Measurements from ENCODE around the gene CBARP.

The CBARP gene

GRCh38 chr19:1274852-1275259, 37.1 kb upstream of the CBARP start:
- DNase-seq, result no peak

GRCh38 chr19:1274081-1274851, 36.5 kb upstream of the CBARP start:
- no peak for DNase-seq

- DNase-seq, result no peak
Observed at GRCh38 chr19:1273263-1274041, 35.6 kb upstream of the CBARP start.

- DNase-seq, result no peak
Observed at GRCh38 chr19:1272423-1273262, 34.8 kb upstream of the CBARP start.

GRCh38 chr19:1271528-1272422, 34.0 kb upstream of the CBARP start:
- DNase-seq, result no peak

GRCh38 chr19:1270854-1271527, 33.2 kb upstream of the CBARP start:
- DNase-seq, result no peak

- no peak for DNase-seq
Observed at GRCh38 chr19:1270213-1270853, 32.5 kb upstream of the CBARP start.

- peak; percentile 94 for DNase-seq
Observed at GRCh38 chr19:1269478-1270212, 31.8 kb upstream of the CBARP start.

GRCh38 chr19:1269065-1269477, 31.3 kb upstream of the CBARP start, which contains the start of gene CIRBP:
Gene CIRBP (plus strand): TSS chr19:1269332. CDS start chr19:1270934, 1,602 bp downstream.
- peak; percentile 100 for DNase-seq

- DNase-seq, result no peak
Observed at GRCh38 chr19:1268226-1269064, 30.6 kb upstream of the CBARP start.

- DNase-seq, result no peak
Observed at GRCh38 chr19:1267477-1268225, 29.8 kb upstream of the CBARP start.

GRCh38 chr19:1266916-1267476, 29.2 kb upstream of the CBARP start:
- DNase-seq, result peak; percentile 83

GRCh38 chr19:1266129-1266915, 28.5 kb upstream of the CBARP start:
- DNase-seq, result peak; percentile 87

GRCh38 chr19:1265615-1266128, 27.9 kb upstream of the CBARP start:
- peak; percentile 79 for DNase-seq

- no peak for DNase-seq
Observed at GRCh38 chr19:1264801-1265614, 27.2 kb upstream of the CBARP start.

- no peak for DNase-seq
Observed at GRCh38 chr19:1263188-1263587, 25.4 kb upstream of the CBARP start.

All from femur (tissue), 1 donor.